Measurements from ENCODE around the gene ZC3HAV1L.
"Not testable (repeated sequence)": the region's sequence is repeated elsewhere in the genome, so short reads cannot be mapped to it uniquely, and the experiment has no call there.

Gene ZC3HAV1L

DNA sequence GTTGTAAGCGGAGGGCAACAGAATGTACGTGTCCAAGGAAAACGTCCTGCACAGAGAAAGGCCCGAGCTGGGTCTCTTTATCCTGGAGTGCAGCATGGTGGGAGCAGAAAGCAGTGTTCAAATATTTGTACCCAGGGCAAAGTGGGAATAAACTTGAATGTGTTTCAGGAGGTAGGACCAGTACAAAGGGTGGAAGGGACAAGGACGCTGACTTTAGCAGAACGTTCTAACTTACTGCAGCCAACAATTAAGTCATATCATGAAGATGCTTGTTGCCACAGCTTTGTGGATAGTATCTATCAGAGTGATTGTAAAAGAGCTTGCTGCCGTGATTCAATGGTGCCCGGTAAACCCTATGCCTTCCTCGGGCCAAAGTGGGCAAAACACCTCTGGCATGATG is 30.5 kb upstream of the ZC3HAV1L start:
- DNase-seq (no peak), ATAC-seq (replicated peaks) (no peak)
- peaks cover 31 to 60% of the 10 kb centered on the region in 2 donors for H3K36me3 Mint-ChIP-seq
- H3K9me3 Mint-ChIP-seq: no peaks in the 10 kb centered on the region
- no peak overlapping the region for H3K27ac Mint-ChIP-seq
- no peaks in the 10 kb centered on the region for H3K27me3 Mint-ChIP-seq
- H3K4me1 Mint-ChIP-seq: peaks cover 5 to 10% of the 10 kb centered on the region in 2 donors
- H3K4me3 Mint-ChIP-seq: no peak overlapping the region

- Mint-ChIP-seq H3K9me3 (no peaks in the 10 kb centered on the region), H3K27ac (no peak overlapping the region), H3K4me1 (peaks cover 11 to 19% of the 10 kb centered on the region in 2 donors), H3K4me3 (no peak overlapping the region), H3K36me3 (peaks cover 39 to 69% of the 10 kb centered on the region in 2 donors), H3K27me3 (no peaks in the 10 kb centered on the region)
- ATAC-seq (replicated peaks): no peak
- DNase-seq: no peak
Measured at GRCh38 chr7:139065323-139065722, 29.5 kb upstream of the ZC3HAV1L start.

GRCh38 chr7:139061416-139061815 is 25.6 kb upstream of the ZC3HAV1L start:
- H3K36me3 Mint-ChIP-seq: peaks cover 45 to 56% of the 10 kb centered on the region in 2 donors
- no peak overlapping the region for H3K4me3 Mint-ChIP-seq
- DNase-seq (no peak), ATAC-seq (replicated peaks) (no peak)
- H3K9me3 Mint-ChIP-seq: no peaks in the 10 kb centered on the region
- no peak overlapping the region for H3K27ac Mint-ChIP-seq
- no peaks in the 10 kb centered on the region for H3K27me3 Mint-ChIP-seq
- H3K4me1 Mint-ChIP-seq: peaks cover 14 to 23% of the 10 kb centered on the region in 2 donors

GRCh38 chr7:139060695-139061237 is 24.9 kb upstream of the ZC3HAV1L start:
- Mint-ChIP-seq H3K4me3 (no peak overlapping the region), H3K27me3 (no peaks in the 10 kb centered on the region), H3K9me3 (no peaks in the 10 kb centered on the region), H3K36me3 (peaks cover 45 to 54% of the 10 kb centered on the region in 2 donors), H3K4me1 (peaks cover 14 to 23% of the 10 kb centered on the region in 2 donors), H3K27ac (peak overlapping the region; percentile 70)
- DNase-seq (no peak), ATAC-seq (replicated peaks) (no peak)

GRCh38 chr7:139059905-139060304 is 24.1 kb upstream of the ZC3HAV1L start:
- no peak for ATAC-seq (replicated peaks)
- H3K9me3 Mint-ChIP-seq: no peaks in the 10 kb centered on the region
- peaks cover 14 to 23% of the 10 kb centered on the region in 2 donors for H3K4me1 Mint-ChIP-seq
- no peaks in the 10 kb centered on the region for H3K27me3 Mint-ChIP-seq
- no peak for DNase-seq
- H3K36me3 Mint-ChIP-seq: peaks cover 38 to 48% of the 10 kb centered on the region in 2 donors
- peak overlapping the region; percentile 70 for H3K27ac Mint-ChIP-seq
- no peak overlapping the region for H3K4me3 Mint-ChIP-seq

- H3K36me3 Mint-ChIP-seq: peaks cover 42 to 48% of the 10 kb centered on the region in 2 donors
- no peak overlapping the region for H3K27ac Mint-ChIP-seq
- H3K4me3 Mint-ChIP-seq: no peak overlapping the region
- H3K9me3 Mint-ChIP-seq: no peaks in the 10 kb centered on the region
- peaks cover 15 to 23% of the 10 kb centered on the region in 2 donors for H3K4me1 Mint-ChIP-seq
- ATAC-seq (replicated peaks) (no peak), DNase-seq (no peak)
- no peaks in the 10 kb centered on the region for H3K27me3 Mint-ChIP-seq
Measured at GRCh38 chr7:139058943-139059342, 23.1 kb upstream of the ZC3HAV1L start.

DNA sequence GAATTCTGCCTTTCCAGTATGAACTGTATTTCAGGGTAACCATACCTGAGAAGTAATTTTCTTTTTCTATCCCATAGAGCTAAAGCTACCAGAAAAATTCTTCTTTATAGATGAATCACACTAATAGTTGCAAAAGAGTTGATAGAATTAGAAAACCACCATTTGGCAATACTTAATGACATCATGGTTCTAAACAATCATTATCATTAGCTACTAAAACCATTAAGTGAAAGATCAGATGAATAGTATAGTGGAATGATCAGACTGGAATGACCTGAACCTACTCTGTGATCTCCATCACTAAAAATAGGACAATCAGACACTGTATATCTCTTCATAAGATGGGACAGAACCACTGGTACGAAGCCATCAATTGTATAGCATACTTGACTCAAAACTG is 19.8 kb upstream of the ZC3HAV1L start:
- peaks cover 35 to 47% of the 10 kb centered on the region in 2 donors for H3K36me3 Mint-ChIP-seq
- H3K4me1 Mint-ChIP-seq: peaks cover 8% of the 10 kb centered on the region in 2 donors
- H3K9me3 Mint-ChIP-seq: no peaks in the 10 kb centered on the region
- no peak overlapping the region for H3K27ac Mint-ChIP-seq
- ATAC-seq (replicated peaks) (peak in 1 of 2 donors; percentile 39), DNase-seq (no peak)
- H3K4me3 Mint-ChIP-seq: no peak overlapping the region
- H3K27me3 Mint-ChIP-seq: no peaks in the 10 kb centered on the region

DNA sequence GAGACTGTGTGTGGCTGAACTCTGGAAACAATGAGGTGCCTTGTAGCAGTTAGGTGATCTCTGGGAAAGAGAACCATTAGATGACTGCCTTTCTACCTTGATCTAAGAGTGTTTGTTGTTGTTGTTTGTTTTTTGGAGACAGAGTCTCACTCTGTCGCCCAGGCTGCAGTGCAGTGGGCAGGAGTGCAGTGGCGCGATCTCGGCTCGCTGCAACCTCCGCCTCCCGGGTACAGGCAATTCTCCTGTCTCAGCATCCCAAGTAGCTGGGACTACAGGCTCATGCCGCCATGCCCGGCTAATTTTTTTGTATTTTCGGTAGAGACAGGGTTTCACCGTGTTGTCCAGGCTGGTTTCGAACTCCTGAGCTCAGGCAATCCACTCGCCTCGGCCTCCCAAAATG is 18.8 kb upstream of the ZC3HAV1L start:
- H3K9me3 Mint-ChIP-seq, H3K4me1 Mint-ChIP-seq: not testable (repeated sequence)

GRCh38 chr7:139054101-139054500 is 18.3 kb upstream of the ZC3HAV1L start:
- Mint-ChIP-seq H3K27ac (no peak overlapping the region), H3K9me3 (no peaks in the 10 kb centered on the region), H3K4me3 (no peak overlapping the region), H3K4me1 (peaks cover 0 to 1% of the 10 kb centered on the region in 2 donors), H3K27me3 (no peaks in the 10 kb centered on the region), H3K36me3 (peaks cover 35 to 50% of the 10 kb centered on the region in 2 donors)
- no peak for ATAC-seq (replicated peaks)
- no peak for DNase-seq

More for the DNA sequence above, 18.8 kb upstream of the ZC3HAV1L start:
- H3K27me3 Mint-ChIP-seq; DNase-seq; H3K4me3 Mint-ChIP-seq; ATAC-seq (replicated peaks): not testable (repeated sequence)
- H3K36me3 Mint-ChIP-seq: peaks cover 30 to 45% of the 10 kb centered on the region in 2 donors
- H3K27ac Mint-ChIP-seq: peak overlapping the region; percentile 75

DNA sequence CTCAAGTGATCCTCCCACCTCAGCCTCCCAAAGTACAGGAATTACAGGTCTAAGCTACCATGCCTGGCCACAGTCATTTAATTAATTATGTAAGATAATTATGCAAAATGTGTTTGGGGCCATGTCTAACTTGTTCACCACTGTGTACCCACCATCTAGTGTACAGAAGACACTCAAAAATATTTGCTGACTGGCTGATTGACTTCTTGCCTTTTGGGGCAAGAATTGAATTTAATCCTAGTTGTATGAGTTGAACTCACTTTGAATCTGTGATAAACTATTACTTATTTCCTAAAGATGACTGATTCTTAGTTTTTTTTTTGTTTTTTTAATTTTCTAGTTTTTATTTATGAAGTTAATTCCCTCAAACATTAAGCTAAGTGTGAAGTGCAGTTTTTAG is 15.8 kb upstream of the ZC3HAV1L start:
- Mint-ChIP-seq H3K27me3 (no peaks in the 10 kb centered on the region), H3K9me3 (no peaks in the 10 kb centered on the region), H3K4me3 (no peak overlapping the region), H3K36me3 (peaks cover 38 to 58% of the 10 kb centered on the region in 2 donors), H3K27ac (no peak overlapping the region), H3K4me1 (peaks cover 2% of the 10 kb centered on the region in 2 donors)
- DNase-seq (no peak), ATAC-seq (replicated peaks) (no peak)

GRCh38 chr7:139049936-139050335 is 14.1 kb upstream of the ZC3HAV1L start:
- H3K4me3 Mint-ChIP-seq: no peak overlapping the region
- H3K27ac Mint-ChIP-seq: no peak overlapping the region
- H3K27me3 Mint-ChIP-seq: no peaks in the 10 kb centered on the region

GRCh38 chr7:139049111-139049510 is 13.3 kb upstream of the ZC3HAV1L start:
- no peak overlapping the region for H3K4me3 Mint-ChIP-seq
- H3K36me3 Mint-ChIP-seq: peaks cover 45 to 70% of the 10 kb centered on the region in 2 donors
- peaks cover 12 to 28% of the 10 kb centered on the region in 2 donors for H3K4me1 Mint-ChIP-seq
- DNase-seq (no peak), ATAC-seq (replicated peaks) (no peak)
- H3K27ac Mint-ChIP-seq: peak overlapping the region; percentile 32
- H3K9me3 Mint-ChIP-seq: peaks cover 0 to 6% of the 10 kb centered on the region in 2 donors
- H3K27me3 Mint-ChIP-seq: no peaks in the 10 kb centered on the region

More at GRCh38 chr7:139049936-139050335, 14.1 kb upstream of the ZC3HAV1L start:
- Mint-ChIP-seq H3K4me1 (peaks cover 8 to 19% of the 10 kb centered on the region in 2 donors), H3K9me3 (peaks cover 0 to 5% of the 10 kb centered on the region in 2 donors), H3K36me3 (peaks cover 47 to 70% of the 10 kb centered on the region in 2 donors)
- ATAC-seq (replicated peaks): no peak
- DNase-seq: no peak

- ATAC-seq (replicated peaks): no peak
- peaks cover 13 to 36% of the 10 kb centered on the region in 2 donors for H3K4me1 Mint-ChIP-seq
- H3K36me3 Mint-ChIP-seq: peaks cover 49 to 72% of the 10 kb centered on the region in 2 donors
- DNase-seq: no peak
- H3K4me3 Mint-ChIP-seq: no peak overlapping the region
- peaks cover 0 to 8% of the 10 kb centered on the region in 2 donors for H3K9me3 Mint-ChIP-seq
- H3K27ac Mint-ChIP-seq: peak overlapping the region; percentile 47
- no peaks in the 10 kb centered on the region for H3K27me3 Mint-ChIP-seq
Measured at GRCh38 chr7:139047970-139048369, 12.1 kb upstream of the ZC3HAV1L start.

GRCh38 chr7:139046143-139046542 is 10.3 kb upstream of the ZC3HAV1L start:
- peaks cover 0 to 8% of the 10 kb centered on the region in 2 donors for H3K9me3 Mint-ChIP-seq
- no peaks in the 10 kb centered on the region for H3K27me3 Mint-ChIP-seq
- H3K27ac Mint-ChIP-seq: peak overlapping the region; percentile 60
- H3K4me3 Mint-ChIP-seq: no peak overlapping the region
- DNase-seq: no peak
- H3K36me3 Mint-ChIP-seq: peaks cover 45 to 64% of the 10 kb centered on the region in 2 donors
- ATAC-seq (replicated peaks): no peak
- H3K4me1 Mint-ChIP-seq: peaks cover 18 to 46% of the 10 kb centered on the region in 2 donors
